ENCODE data around the gene TIMP2.
"Not testable (repeated sequence)": the region's sequence is repeated elsewhere in the genome, so short reads cannot be mapped to it uniquely, and the experiment has no call there.

TIMP2 gene

DNA sequence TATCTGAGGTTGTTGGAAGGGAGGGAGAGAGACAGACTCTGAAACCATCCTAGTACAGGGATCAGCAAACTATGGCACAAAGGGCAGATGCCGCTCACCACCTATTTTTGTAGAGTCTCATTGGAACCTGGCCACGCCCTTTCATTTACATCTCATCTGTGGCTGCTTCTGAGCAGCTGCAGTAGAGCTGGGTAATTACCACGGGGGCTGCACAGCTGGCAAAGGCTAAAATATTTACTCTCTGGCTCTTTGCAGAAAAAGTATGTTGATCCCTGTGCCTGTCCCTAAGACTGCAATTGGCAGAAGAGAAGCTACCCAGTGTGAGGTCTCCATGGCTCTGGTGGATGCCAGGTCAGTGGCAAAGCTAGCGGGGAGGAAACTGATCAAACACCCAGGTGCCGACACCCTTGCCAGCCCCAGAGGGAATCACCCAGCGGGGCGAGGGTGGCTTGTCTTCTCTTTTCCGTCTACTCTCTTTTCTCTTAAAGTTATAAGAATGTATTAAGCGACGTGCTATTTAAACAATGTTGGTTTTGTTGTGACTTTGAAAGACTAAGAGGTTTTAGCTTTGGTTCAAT, 36.2 kb downstream of the TIMP2 start:
- DNase-seq (ENCODE audit: low read depth in 2 of 2): no peak

DNA sequence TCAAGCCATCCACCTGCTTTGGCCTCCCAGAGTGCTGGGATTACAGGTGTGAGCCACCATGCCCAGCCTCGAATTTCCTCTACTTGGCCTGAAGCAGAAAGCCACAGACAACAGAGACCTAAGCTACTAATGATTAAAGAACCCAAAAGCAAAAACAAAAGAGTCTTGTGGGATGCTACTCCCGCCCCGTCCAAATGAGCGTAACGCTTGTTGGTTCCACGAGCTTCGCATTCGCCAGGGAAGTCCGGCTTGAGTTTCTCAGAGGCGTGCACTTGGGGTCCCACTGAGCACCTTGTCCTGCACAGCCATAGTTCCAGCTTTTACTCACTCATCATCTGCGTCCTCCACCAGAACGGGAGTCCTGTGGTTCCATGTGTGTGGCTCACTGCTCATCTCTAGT, 38.2 kb downstream of the TIMP2 start:
- no peak for DNase-seq (ENCODE audit: low read depth in 2 of 2)

DNA sequence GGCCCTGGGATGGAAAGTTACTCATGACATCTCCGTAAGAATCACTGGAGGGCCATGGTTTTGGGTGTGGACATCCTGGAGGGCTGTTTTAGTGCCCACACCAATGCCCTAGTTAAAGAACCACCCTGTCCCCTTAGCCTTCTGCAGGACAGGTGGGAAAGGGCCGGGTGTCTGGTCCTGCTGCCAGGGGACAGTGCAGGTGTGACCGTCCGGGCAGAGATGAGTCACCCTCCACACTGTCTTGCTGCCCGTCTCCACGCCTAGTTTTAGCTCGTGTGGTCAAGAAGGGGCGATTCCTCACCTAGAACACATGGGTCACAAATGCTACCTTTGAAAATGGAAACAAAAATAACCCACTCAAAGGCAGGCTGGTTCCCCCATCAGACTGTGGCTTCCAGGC, 39.2 kb downstream of the TIMP2 start:
- DNase-seq (ENCODE audit: low read depth in 2 of 2): no peak

DNA sequence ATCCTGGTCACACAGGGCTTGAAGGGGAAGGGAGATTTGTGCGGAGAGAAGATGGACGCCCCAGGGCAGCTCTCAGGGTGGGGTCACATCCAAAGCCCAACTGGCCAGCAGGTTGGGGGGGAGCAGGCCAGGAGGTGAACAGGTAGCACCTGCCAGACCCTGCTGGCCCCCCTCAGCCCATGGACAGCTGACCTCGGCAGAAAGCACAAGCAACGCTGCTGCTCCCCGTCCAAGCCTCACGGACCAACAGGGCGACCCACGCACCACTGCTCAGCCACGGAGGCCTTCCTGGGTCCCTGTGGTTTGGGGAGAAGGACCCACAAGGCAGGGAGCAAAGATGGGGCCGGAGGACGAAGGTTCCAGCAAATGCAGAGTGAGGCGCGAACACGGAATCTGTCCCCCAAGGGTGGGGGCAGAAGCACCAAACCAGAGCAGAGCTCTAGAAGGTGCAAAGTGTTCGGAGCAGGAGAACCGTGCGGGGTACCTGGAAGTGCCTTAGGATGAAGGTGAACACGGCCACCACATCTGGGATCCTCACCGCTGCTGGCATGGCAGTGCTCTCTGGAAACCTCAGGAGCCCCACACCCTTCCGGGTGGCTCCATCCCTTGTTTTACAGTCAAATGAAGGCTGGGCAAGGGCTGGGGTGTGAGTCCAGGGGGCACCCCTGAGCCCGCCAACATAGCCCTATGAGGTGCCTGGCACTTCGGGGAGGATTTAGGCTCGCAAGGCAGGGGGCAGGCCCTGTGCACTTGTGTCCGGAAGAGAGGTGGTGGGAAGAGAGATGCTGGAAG, 40.1 kb downstream of the TIMP2 start:
- no peak for DNase-seq (ENCODE audit: low read depth in 2 of 2)

DNA sequence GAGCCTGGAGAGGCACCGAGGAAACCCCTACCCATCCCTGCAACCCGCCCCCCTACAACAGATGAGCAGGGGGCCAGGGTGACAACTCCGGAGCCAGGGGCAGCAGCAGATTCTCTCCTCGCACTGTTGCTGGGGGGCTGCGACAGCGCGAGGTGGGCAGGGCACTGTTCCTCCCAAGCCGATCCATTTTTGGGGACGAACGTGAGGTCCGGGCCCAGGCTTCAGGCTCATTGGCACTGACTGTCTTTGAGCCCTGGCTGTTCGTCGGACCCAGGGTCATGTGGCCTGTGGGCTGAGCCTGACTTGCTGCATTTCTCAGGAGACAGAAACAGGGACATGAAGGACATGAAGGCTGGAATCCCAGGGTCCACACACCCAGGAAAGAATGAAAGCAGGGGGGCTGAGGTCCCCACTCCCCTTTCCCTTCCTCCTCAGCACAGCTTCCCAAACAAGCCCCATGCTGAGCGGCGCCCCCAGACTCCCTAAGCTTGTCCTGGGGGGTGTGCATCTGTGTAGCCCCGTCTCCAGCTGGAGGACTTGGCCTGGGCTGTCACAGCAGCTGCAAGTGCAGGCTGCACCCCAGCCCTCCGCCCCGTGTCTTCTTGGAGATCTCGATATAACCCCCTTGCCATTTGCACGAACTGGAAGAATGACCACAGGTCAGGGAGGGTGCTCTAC, 40.9 kb downstream of the TIMP2 start:
- DNase-seq (ENCODE audit: low read depth in 2 of 2): no peak

DNA sequence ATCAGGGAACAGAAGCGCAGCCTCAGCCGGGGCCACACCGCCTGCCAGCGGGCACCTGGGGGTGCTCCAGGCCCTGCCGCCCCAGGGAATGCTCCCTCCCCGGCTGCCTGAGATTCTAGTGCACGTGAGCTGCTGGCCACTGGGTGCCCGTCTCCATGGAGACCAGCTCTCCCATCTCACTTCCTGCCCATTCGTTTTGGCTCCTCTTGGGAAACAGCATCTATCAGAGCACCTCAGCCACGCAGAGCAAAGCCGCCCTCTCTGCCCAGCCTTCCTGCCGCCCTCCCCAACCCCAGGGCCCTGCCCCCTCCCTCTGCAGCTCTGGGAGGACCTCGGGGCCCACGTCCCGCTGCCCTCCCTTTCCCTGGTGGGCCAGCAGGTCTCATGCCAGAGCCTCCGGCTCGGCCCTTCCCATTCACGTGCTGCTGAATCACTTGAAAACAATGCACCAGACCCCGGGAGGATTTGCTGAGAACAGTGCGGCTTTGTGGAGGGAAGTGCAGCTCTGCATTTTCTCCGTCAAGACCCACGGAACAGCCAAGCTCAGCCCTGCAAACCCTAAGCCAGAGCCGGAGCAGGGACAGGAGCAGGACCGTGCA, 41.6 kb downstream of the TIMP2 start:
- no peak for DNase-seq (ENCODE audit: low read depth in 2 of 2)

DNA sequence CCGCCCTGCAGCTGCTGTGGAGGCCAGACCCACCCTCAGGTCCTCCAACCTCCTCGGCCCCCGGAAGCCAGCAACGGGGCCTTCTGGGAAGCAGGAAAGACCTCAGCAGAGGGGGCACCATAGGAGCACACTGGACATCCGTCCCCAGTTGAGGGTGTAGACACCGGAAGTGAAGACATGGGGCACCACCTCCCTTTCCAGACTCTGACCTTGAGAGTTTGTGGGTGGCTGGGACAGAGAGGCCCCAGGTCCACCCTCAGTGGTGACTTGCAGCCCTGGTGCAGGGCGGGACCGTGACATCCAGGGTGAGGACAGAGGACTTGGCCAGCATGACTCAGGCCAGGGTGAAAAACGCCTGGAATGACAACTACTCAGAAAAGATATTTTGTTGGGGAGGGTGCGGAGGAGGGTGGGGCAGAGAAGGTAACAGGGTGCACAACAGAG, 42.1 kb downstream of the TIMP2 start:
- no peak for DNase-seq (ENCODE audit: low read depth in 2 of 2)

DNA sequence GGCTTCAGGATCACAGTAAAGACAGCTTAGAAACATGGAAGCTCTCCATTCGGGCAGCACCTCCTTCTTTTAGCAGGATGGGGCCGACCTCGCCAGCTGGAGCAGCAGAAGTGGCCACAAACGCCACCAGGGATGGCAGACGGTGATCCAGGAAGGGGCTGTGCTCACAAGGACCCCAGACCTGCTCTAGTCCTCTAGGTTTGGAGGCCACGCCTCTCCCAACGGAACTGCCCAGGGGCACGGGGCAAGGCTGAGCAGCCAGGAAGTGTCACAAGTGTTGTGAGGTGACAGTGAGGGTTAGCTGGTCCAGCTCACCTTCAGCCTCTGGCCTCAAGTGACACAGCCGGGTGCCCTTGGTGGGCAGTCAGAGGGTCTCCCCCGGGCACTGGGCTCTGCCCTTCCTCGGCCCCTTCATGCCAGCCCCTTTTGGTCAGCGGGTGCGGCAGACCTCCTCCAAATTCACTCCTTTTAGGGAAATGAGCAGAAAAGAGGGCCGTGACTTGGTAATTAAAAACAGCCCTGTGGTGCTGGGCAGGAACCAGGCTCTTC, 42.6 kb downstream of the TIMP2 start:
- DNase-seq (ENCODE audit: low read depth in 2 of 2): no peak

DNA sequence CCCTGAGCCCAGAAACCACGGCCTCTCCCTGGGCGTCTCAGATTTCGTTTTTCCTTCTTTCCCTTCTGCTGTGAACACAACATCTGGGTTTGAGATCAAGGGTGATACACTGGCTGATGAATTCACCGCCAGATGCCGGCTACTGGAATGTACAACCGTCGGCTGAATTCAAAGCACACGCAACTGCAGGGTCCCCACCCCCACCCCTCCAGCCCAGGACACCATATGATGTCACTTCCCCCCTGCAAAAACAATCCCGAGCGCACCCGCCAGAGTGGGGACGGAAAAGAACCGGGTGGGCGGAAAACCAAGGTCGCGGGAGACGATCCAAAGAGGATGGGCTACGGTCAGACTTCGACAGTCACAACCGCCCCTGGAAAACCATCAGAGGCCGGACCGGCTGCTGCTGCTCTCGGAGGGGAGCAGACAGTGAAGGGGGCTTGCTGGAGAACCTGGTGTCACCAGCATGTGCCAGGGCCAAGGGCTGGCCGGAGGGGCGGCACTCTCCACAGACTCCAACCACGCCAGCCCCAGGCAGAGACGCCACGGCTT, 45.5 kb downstream of the TIMP2 start:
- DNase-seq (ENCODE audit: low read depth in 2 of 2): no peak

DNA sequence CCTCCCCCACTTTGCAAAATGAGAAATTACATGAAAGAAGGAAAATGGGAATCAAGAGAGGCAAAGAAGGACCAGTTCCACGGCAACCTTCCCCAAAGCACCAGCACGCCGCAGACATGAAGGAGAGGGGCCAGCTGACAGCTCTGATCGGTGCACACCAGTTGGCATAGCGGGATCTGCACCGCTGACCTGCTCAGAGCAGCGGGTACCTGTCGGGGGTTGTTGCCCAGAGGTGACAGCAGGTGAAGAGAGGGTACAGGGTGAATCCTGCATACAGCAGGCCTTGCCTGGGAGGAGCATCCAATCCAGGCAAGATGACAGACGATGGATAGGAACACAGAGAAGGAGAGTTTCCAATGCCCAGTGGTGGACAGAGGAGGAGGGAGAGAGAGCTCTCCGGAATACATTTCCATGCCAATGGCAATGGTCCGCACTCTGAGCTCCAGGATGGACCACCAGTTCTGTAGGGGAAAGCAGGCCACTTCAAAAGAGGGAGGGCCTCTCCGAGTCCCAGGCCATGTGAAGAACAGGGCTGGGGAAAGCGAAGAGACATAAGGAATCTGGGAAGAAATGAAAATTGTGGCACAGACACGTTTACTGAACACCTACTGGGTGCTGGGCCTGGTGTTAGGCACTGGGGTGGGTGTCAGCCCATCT, 46.2 kb downstream of the TIMP2 start:
- DNase-seq (ENCODE audit: low read depth in 2 of 2): no peak

DNA sequence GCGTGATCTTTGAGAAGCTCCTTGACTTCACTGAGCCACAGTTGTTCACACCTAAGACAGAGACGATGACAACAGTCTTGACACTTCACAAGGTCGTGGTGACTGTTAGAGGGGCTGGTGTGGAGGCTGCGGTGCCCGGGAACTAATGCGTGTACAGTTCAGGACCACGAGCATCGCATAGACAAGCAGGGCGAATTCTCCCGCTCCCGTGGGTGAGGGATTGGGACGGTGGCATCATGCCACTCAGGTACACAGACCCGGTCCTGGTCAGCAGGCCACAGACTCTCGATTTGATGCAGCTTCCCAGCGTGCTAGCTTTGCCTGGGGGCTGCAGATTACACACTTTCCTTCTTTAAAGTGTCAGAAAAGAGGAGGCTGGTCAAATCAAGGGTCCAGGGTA, 46.9 kb downstream of the TIMP2 start:
- no peak for DNase-seq (ENCODE audit: low read depth in 2 of 2)

DNA sequence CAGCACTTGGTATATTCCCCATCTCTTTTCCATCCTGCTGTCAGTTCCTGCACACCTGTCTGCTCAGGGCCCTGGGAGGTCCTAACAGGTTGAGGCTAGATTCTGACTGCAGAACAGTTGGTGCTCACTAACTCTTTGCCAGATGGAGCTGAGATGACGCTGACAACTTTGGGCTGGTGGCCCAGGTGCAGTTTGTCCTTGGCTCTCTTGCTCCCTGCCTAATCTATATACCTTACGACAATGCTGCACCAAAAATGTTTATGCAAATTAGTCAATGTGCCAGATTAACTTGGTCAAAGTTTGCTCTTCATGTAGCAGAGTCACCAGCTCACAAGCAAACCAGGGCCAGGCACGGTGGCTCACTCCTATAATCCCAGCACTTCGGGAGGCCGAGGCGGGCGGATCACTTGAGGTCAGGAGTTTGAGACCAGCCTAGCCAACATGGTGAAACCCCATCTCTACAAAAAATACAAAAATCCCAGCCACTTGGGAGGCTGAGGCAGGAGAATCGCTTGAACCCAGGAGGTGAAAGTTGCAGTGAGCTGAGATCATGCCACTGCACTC, 48.2 kb downstream of the TIMP2 start:
- DNase-seq (ENCODE audit: low read depth in 2 of 2): not testable (repeated sequence)

DNA sequence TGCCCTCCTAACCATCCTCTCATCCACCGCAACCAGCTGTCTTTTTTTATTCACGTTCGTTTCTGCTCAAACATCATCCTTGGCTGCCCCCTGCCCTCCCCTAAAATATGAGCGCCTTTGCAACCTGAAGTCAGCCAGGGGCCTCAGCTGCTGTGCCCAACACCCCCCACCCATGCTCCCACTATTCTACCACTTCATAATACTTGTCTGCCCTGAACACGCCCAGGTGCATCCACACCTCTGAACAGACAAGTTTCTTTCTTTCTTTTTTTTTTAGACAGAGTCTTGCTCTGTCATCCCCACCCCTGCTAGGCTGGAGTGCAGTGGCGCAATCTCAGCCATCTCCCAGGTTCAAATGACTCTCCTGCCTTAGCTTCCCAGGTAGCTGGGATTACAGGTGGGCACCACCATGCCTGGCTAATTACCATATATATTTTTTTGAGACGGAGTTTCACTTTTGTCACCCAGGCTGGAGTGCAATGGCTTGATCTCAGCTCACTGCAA, 49.0 kb downstream of the TIMP2 start:
- DNase-seq (ENCODE audit: low read depth in 2 of 2): no peak

DNA sequence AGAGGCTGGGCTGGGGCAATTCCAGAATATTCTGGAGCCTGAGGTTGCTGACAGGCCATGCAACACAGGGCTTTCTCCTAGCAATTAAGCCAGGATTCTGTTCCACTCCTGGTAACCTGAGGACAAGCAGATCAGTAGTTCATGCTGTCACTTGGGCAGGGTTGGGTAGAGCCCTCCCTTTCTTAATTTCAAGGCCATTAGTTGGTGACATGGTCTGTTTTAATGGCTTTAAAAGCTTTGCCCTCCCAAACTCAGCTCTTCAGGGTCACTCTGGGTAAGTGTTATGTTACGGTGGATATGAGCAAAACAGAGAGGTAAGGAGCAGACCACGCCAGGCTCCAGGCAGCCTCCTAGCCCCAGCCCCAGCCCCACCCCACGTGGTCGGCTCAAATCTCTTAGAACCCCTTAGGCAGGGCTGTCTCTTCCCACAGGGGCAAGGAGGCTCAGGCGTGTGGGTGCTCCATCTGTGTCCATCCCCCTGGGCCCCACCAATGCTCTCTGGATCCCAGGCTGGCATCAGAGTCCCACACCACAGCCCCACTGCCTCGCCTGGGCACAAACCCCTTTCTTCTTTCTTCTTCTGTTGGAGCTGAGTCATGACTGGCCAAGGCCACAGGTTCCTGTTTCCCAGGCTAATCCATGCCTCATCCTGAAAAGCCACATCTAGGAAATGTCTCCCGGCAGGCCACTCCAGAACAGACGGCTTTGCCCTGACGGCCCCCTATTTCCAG, 49.7 kb downstream of the TIMP2 start:
- DNase-seq (ENCODE audit: low read depth in 2 of 2): no peak

DNA sequence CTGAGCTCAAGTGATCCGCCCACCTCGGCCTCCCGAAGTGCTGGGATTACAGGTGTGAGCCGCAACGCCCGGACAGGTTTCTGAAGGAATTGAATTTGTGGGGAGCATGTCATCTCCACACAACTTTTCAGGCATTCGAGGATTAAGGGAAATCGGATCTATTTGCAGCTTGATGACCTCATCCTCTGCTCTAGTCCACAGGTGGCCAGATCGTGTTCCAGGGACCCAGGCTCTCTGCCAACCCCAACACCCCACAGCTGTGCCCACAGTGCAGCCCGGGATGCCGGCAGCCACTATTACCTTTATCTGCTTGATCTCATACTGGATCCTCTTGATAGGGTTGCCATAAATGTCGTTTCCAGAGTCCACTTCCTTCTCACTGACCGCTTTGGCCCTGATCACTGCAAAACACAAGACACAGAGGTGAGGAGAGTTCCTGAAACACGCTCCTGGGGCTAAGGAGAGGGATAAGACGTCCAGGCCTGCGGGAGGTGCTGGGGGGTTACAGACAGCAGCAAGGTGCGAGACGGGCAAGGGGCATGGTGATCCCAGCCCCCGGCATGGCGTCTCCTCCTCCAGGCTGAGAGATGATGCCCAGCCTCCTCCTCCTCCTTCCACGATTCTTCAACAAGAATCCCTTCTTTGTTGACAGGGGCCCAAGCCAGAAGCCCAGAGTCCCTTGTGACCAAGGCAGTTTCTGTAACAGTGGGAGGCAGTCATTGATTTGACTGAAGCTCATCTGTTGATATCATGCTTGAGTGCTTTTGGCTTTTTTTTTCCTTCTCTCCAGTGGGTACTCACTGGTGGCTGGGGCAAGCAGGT, 51.5 kb downstream of the TIMP2 start:
- DNase-seq (ENCODE audit: low read depth in 2 of 2): no peak

DNA sequence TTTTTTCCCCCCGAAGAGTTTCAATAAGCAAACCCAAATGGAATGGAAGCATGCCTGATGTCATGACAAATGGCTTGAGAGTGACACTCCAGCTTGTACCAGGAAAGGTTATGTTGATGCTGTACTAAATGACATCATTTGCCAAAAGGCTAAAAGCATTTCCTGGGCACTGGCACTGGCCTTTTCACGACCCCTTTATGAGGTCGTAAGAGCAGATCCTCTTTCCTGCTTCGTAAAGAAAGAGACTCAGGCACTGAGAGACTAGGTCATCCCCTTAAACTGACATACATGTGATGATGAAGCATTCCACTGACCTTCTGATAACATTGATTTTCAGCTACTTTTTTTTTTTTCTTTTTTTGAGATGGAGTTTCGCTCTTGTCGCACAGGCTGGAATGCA, 52.7 kb downstream of the TIMP2 start:
- DNase-seq (ENCODE audit: low read depth in 2 of 2): no peak

DNA sequence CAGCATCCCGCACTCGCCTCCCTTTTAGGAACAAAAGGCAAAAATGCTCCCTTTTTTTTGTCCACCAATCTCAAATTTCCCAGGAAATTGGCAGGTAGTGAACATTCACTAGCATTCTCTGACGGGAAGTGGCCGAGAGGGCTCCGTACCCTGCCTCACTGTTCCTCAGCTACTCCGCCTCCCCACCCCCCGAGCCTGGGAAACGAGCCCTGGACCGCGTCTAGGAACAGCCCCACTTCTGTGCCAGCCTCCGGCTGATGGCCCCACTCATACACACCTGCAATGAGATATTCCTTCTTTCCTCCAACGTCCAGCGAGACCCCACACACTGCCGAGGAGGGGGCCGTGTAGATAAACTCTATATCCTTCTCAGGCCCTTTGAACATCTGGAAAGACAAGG, 54.6 kb downstream of the TIMP2 start:
- no peak for DNase-seq (ENCODE audit: low read depth in 2 of 2)

DNA sequence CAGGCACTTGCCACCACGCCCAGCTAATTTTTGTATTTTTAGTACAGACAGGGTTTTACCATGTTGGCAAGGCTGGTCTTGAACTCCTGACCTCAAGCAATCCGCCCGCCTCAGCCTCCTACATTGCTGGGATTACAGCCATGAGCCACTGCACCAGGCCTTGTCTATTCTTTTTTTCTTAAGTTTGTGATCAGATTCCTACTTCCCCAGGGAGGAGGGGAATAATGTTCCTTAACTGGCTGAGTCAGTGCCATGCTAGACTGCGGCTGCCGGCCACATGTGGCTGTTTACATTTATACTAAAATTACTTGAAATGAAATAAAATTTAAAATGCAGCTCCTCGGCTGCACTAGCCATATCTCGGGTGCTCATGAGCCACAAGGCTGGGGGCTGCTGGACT, 56.8 kb downstream of the TIMP2 start:
- DNase-seq (ENCODE audit: low read depth in 2 of 2): no peak

DNA sequence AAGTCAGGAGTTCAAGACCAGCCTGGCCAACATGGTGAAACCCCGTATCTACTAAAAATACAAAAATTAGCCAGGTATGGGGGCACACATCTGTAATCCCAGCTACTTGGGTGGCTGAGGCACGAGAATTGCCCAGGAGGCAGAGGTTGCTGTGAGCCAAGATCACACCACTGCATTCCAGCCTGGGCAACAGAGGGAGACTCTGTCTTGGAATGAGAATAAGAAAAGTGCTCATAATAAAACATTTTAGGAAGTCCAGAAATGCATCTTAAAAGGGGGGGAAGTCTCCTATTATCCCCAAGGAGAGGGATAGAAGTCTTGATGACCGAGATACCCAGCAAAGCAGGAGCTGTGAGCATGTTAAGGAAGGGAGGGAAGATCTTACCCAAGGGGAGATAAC, 58.1 kb downstream of the TIMP2 start:
- not testable (repeated sequence) for DNase-seq (ENCODE audit: low read depth in 2 of 2)
